Gastroesophageal sphincter (tissue), 4 donors: ENCODE measurements around the gene KDM2B. TPM values are rescaled to one million over a fixed set of nuclear protein-coding genes. Genes with fewer than 3 reads are reported as not detected.

Source experiments
- ATAC-seq: fragments of 150-250 bp; one replicate; pipeline ENCODE4 v1.9.1; 2016; ENCODE audit warnings: mild to moderate bottlenecking, moderate library complexity
- H3K27ac ChIP-seq, 4 donors: fragments of 200-600 bp; sonication (generic) in 3 of 4; 1 replicate in 3 of 4; 2 replicates in 1 of 4; pipeline ENCODE4 v1.5.1; 2016 to 2019
- H3K27me3 ChIP-seq: fragments of 200-600 bp; sonication (generic); one replicate; pipeline ENCODE4 v1.5.1; 2019
- H3K36me3 ChIP-seq, 2 donors: fragments of 200-600 bp; sonication (generic); one replicate each; pipeline ENCODE4 v1.5.1; 2019; ENCODE audit warnings: control low read depth in 1 of 2
- H3K4me1 ChIP-seq, 3 donors: fragments of 200-600 bp; sonication (generic); 1 replicate in 2 of 3; 2 replicates in 1 of 3; pipeline ENCODE4 v1.5.1; 2016 to 2019; ENCODE audit warnings: control low read depth in 2 of 3
- H3K4me3 ChIP-seq, 2 donors: fragments of 200-600 bp; sonication (generic); one replicate each; pipeline ENCODE4 v1.5.1; 2019; ENCODE audit warnings: mild to moderate bottlenecking in 1 of 2, moderate library complexity in 1 of 2
- H3K9me3 ChIP-seq, 3 donors: fragments of 200-600 bp; sonication (generic); one replicate each; pipeline ENCODE4 v1.5.1; 2017 to 2019; ENCODE audit warnings: control low read depth in 2 of 3
- EP300 ChIP-seq: sonication (generic); formaldehyde crosslinking; IDR thresholded peaks from one replicate; pipeline ENCODE4 v1.6.1; 2017; ENCODE audit warnings: antibody characterized with exemption, mild to moderate bottlenecking
- POLR2A ChIP-seq, 2 donors: fragments of 450-650 bp; IDR thresholded peaks; one replicate each; pipeline ENCODE4 v1.6.1; 2017; ENCODE audit warnings: antibody characterized with exemption in 2 of 2, mild to moderate bottlenecking in 2 of 2, moderate library complexity in 1 of 2
- POLR2AphosphoS5 ChIP-seq: sonication (generic); formaldehyde crosslinking; IDR thresholded peaks from one replicate; pipeline ENCODE4 v1.6.1; 2017; ENCODE audit warnings: antibody characterized with exemption
- WGBS, 2 donors: methylation state at CpG; one replicate each; pipeline ENCODE4 v1.1.5; 2018; ENCODE audit warnings: low coverage in 1 of 2; 5-methylcytosine and 5-hydroxymethylcytosine counted together
- total RNA-seq, 4 donors: library from RNA; depleted of rRNA; stranded (reverse); fragments of >200 nt; gene quantifications; one replicate each; pipeline ENCODE4 v1.1.0, GENCODE V29; 2016
- TF ChIP-seq, protein P1 (sequence below), 4 experiments: fragments of 200-600 bp in 2 of 4; fragments of 450-650 bp in 2 of 4; sonication (generic) in 1 of 4; IDR thresholded peaks; one replicate each; pipeline ENCODE4 v1.5.1; 2017 to 2019; ENCODE audit warnings: antibody characterized with exemption in 4 of 4, mild to moderate bottlenecking in 2 of 4, moderate library complexity in 2 of 4

KDM2B gene
- total RNA-seq, 4 donors from 2014 or later = 10.0 to 26.5 (median 15.0) TPM

DNA sequence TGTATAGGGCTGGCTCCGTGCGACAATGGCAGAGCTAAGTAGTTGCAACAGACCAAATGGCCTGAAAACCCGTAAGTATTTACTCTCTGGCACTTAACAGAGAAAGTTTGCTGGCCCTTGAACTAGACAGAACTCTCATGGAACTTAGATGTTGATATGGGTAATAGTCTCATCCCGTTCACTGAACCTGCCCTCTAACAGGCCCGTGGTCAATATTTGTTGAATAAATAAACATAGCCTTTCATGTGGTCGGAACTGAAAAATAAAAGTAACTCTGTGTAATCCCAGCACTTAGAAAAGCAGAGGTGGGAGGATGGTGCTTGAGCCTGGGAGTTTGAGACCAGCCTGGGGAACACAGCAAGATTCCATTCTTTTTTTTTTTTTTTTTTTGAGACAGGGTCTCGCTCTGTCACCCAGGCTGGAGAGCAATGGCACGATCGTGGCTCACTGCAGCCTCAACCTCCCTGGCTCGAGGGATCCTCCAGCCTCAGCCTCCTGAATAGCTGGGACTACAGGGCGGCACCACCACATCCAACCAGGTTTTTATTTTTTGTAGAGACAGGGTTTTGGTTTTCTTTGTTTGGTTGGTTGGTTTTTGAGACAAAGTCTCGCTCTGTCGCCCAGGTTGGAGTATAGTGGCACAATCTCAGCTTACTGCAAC, 29.7 kb downstream of the KDM2B start:
- no peaks in the 10 kb centered on the region for H3K9me3 ChIP-seq
- H3K4me3 ChIP-seq = no peak overlapping the region
- 78 to 87% methylated on average over 3 to 11 of the region's 13 CpGs for WGBS, 2 donors
- peaks cover 0 to 6% (median 0%) of the 10 kb centered on the region in 3 donors for H3K4me1 ChIP-seq
- no peaks in the 10 kb centered on the region for H3K27me3 ChIP-seq
- no peak for ATAC-seq
- H3K27ac ChIP-seq = no peak overlapping the region
- H3K36me3 ChIP-seq = peaks cover 0 to 30% of the 10 kb centered on the region in 2 donors
- no peak for TF ChIP-seq EP300
- TF ChIP-seq, protein P1, sequence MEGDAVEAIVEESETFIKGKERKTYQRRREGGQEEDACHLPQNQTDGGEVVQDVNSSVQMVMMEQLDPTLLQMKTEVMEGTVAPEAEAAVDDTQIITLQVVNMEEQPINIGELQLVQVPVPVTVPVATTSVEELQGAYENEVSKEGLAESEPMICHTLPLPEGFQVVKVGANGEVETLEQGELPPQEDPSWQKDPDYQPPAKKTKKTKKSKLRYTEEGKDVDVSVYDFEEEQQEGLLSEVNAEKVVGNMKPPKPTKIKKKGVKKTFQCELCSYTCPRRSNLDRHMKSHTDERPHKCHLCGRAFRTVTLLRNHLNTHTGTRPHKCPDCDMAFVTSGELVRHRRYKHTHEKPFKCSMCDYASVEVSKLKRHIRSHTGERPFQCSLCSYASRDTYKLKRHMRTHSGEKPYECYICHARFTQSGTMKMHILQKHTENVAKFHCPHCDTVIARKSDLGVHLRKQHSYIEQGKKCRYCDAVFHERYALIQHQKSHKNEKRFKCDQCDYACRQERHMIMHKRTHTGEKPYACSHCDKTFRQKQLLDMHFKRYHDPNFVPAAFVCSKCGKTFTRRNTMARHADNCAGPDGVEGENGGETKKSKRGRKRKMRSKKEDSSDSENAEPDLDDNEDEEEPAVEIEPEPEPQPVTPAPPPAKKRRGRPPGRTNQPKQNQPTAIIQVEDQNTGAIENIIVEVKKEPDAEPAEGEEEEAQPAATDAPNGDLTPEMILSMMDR (IDR thresholded peaks at IDR 0.05) = no peak
- TF ChIP-seq POLR2A (IDR thresholded peaks at IDR 0.05) = no peak
- TF ChIP-seq POLR2AphosphoS5 = no peak

DNA sequence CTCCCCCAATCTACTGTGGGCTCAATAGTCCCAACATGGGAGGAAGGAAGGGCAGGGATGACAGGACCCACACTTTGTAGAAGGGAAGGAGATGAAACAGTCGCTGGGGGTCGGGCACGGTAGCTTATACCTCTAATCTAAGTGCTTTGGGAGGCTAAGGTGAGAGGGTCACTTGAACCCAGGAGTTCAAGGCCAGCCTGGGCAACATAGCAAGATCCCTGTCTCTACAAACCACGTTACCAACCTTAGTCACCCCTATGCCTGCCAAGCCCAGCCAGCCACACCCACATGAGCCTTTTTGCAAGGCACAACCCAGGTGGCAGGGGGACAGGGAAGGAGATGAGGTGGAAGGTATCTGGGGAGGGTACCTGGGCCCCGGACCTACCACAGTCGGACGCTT, 31.7 kb downstream of the KDM2B start:
- no peak overlapping the region for H3K4me3 ChIP-seq
- H3K27ac ChIP-seq = no peak overlapping the region
- no peaks in the 10 kb centered on the region for H3K27me3 ChIP-seq
- no peak for ATAC-seq
- TF ChIP-seq EP300 = no peak
- no peak for TF ChIP-seq POLR2A (IDR thresholded peaks at IDR 0.05)
- TF ChIP-seq POLR2AphosphoS5 = no peak
- TF ChIP-seq, protein P1 (IDR thresholded peaks at IDR 0.05) = no peak
- no peaks in the 10 kb centered on the region for H3K9me3 ChIP-seq
- H3K36me3 ChIP-seq = peaks cover 0 to 30% of the 10 kb centered on the region in 2 donors
- H3K4me1 ChIP-seq = peaks cover 0 to 6% (median 0%) of the 10 kb centered on the region in 3 donors
- WGBS, 2 donors = 83 to 92% methylated on average over 1 to 2 of the region's 7 CpGs

DNA sequence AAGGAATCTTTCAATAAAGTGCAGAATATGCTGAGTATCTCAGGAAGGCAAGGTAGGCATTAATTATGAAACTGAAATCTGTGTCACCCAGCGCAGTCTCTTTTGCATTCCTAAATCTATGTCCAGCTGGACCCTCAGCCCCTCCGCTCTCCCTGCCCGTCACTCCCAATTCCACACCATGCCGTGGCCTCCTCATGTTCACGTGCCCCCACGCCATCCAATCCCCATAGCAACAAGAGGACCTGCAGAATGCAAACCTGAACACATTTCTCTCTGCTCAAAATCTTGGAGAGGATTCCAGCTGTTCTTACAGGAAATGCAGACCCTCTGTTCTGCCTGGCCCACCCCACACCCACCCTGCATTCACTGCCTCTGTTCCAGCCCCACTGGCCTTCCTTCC, 35.3 kb downstream of the KDM2B start:
- Histone ChIP-seq H3K27me3 (no peaks in the 10 kb centered on the region), H3K9me3 (no peaks in the 10 kb centered on the region), H3K27ac (no peak overlapping the region), H3K4me1 (no peaks in the 10 kb centered on the region), H3K36me3 (peaks cover 0 to 35% of the 10 kb centered on the region in 2 donors), H3K4me3 (no peak overlapping the region)
- TF ChIP-seq, protein P1 (IDR thresholded peaks at IDR 0.05) = no peak
- no peak for TF ChIP-seq POLR2AphosphoS5
- no peak for TF ChIP-seq POLR2A (IDR thresholded peaks at IDR 0.05)
- no peak for TF ChIP-seq EP300
- 94 to 96% methylated on average over 6 of the region's 6 CpGs for WGBS, 2 donors
- ATAC-seq = no peak

DNA sequence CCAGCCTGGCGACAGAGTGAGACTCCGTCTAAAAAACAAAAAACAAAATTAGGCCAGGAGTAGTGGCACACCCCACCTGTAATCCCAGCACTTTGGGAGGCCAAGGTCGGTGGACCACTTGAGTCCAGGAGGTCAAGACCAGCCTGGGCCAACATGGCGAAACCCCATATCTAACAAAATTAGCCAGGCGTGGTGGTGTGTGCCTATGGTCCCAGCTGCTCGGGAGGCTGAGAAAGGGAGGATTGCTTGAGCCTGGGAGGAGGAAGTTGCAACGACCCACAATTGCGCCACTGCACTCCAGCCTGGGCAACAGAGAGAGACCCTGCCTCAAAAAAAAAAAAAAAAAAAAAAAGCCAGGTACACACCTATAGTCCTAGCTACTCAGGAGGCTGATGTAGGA, 37.0 kb downstream of the KDM2B start:
- WGBS, 2 donors = 84 to 89% methylated on average over 5 of the region's 8 CpGs
- no peak overlapping the region for H3K4me3 ChIP-seq
- TF ChIP-seq EP300 (no peak), POLR2A (IDR thresholded peaks at IDR 0.05) (no peak), POLR2AphosphoS5 (no peak)
- TF ChIP-seq, protein P1 (IDR thresholded peaks at IDR 0.05) = no peak
- no peak for ATAC-seq
- H3K9me3 ChIP-seq = no peaks in the 10 kb centered on the region
- peaks cover 0 to 28% of the 10 kb centered on the region in 2 donors for H3K36me3 ChIP-seq
- H3K4me1 ChIP-seq = peaks cover 0 to 2% (median 0%) of the 10 kb centered on the region in 3 donors
- no peak overlapping the region for H3K27ac ChIP-seq
- H3K27me3 ChIP-seq = no peaks in the 10 kb centered on the region

DNA sequence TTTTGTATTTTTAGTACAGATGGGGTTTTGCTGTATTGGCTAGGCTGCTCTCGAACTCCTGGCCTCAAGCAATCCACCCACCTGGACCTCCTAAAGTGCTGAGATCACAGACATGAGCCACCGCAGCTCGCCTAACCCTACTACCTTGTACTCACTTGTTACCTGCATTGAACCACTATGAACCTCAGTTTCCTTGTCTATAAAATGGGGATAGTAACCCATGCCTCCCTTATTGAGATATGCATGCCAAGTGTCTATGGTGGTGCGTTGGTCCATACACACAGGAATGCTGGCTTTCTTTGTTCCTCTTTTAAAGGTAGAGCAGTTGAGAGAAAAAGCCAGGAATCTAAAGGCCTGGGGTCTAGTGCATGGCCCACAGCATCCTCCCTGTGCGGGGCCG, 40.9 kb downstream of the KDM2B start:
- ATAC-seq = no peak
- Histone ChIP-seq H3K4me3 (no peak overlapping the region), H3K9me3 (no peaks in the 10 kb centered on the region), H3K4me1 (peaks cover 0 to 41% (median 13%) of the 10 kb centered on the region in 3 donors), H3K36me3 (peaks cover 0 to 6% of the 10 kb centered on the region in 2 donors), H3K27me3 (no peaks in the 10 kb centered on the region), H3K27ac (no peak overlapping the region)
- 94 to 100% methylated on average over 2 to 5 of the region's 6 CpGs for WGBS, 2 donors
- no peak for TF ChIP-seq POLR2AphosphoS5
- TF ChIP-seq POLR2A (IDR thresholded peaks at IDR 0.05) = no peak
- TF ChIP-seq, protein P1 (IDR thresholded peaks at IDR 0.05) = no peak
- no peak for TF ChIP-seq EP300
